Measurements from ENCODE around the gene IPO4. TPM values are rescaled to one million over a fixed set of nuclear protein-coding genes. Genes with fewer than 3 reads are reported as not detected.
A peak's percentile ranks its signal among the peaks of the same experiment; 100 is the strongest.

The IPO4 gene
- total and polyA plus RNA-seq, 2 experiments from 2014 or later: 34.2 to 105 TPM

GRCh38 chr14:24172261-24172860, 16.3 kb downstream of the IPO4 start (continued):
- TF ChIP-seq ZNF462 (CRISPR knock-in tag; IDR thresholded peaks at IDR 0.05) (no peak), ETS1 (IDR thresholded peaks at IDR 0.05) (no peak), POLR2AphosphoS5 (IDR thresholded peaks at IDR 0.05; ENCODE audit: low read depth) (no peak)

GRCh38 chr14:24171422-24172260, 17.0 kb downstream of the IPO4 start, which contains the start of gene REC8:
REC8 (plus strand) TSS chr14:24172080; CDS start chr14:24172553, 473 bp downstream.
- peak within 1 kb of the TSS; percentile 43; the same call in 1 of the 2 replicates for H3K27ac ChIP-seq (ENCODE audit: low read depth)
- peaks cover 7% of the 10 kb centered on the region; the same call in 1 of the 2 replicates for H3F3A ChIP-seq (replicated peaks; ENCODE audit: low read depth)
- H2AFZ ChIP-seq: peak within 1 kb of the TSS; percentile 99
- no peaks in the 10 kb centered on the region for H3K79me2 ChIP-seq (replicated peaks; ENCODE audit: insufficient read depth)
- Mint-ChIP-seq H3K36me3 (ENCODE audit: low read depth) (peaks cover 11% of the 10 kb centered on the region; the same call in 2 of the 3 replicates), H3K4me1 (peaks cover 4% of the 10 kb centered on the region; the same call in 1 of the 3 replicates), H3K27ac (peak within 1 kb of the TSS; percentile 82), H3K9me3 (no peaks in the 10 kb centered on the region), H3K27me3 (ENCODE audit: insufficient read depth, low read depth, poor library complexity) (peaks cover 19% of the 10 kb centered on the region), H3K4me3 (peak within 1 kb of the TSS; percentile 87)
- peak within 1 kb of the TSS; percentile 81 for H3K4me3 ChIP-seq
- H3K9me2 ChIP-seq (ENCODE audit: insufficient read depth): no peaks in the 10 kb centered on the region
- 0 out of 2 replicates have a peak, but pooled peaks cover 3% of the 10 kb centered on the region for H3K4me1 ChIP-seq (ENCODE audit: insufficient read depth)
- H3K4me2 ChIP-seq: peak within 1 kb of the TSS; percentile 100
- H3K27me3 ChIP-seq (ENCODE audit: insufficient read depth): no peaks in the 10 kb centered on the region
- H3K36me3 ChIP-seq (ENCODE audit: insufficient read depth): no peaks in the 10 kb centered on the region
- peak; percentile 100 for DNase-seq (ENCODE audit: low spot score)
- H4K20me1 ChIP-seq (replicated peaks; ENCODE audit: insufficient read depth): no peaks in the 10 kb centered on the region; the same call in 1 of the 2 replicates
- TF ChIP-seq REST (IDR thresholded peaks at IDR 0.05; ENCODE audit: unreplicated experiment): no peak
- TF ChIP-seq POLR2AphosphoS5 (IDR thresholded peaks at IDR 0.05; ENCODE audit: low read depth): peak; percentile 49; the same call in 1 of the 2 replicates
- TF ChIP-seq ETS1 (IDR thresholded peaks at IDR 0.05): peak; percentile 10; the same call in 1 of the 2 replicates
- ATAC-seq: peak; percentile 92
